DMS 273 treated with DMSO at 0.1 percent for 48 hours (cell line): Measurements from ENCODE around the gene TEX52.
A peak's percentile ranks its signal among the peaks of the same experiment; 100 is the strongest.
"Not testable (repeated sequence)": the region's sequence is repeated elsewhere in the genome, so short reads cannot be mapped to it uniquely, and the experiment has no call there.

ENCODE experiments used
- DNase-seq: peaks from one replicate; lab custom pipeline; 2025; lab: John Stamatoyannopoulos, UW

The TEX52 gene

DNA sequence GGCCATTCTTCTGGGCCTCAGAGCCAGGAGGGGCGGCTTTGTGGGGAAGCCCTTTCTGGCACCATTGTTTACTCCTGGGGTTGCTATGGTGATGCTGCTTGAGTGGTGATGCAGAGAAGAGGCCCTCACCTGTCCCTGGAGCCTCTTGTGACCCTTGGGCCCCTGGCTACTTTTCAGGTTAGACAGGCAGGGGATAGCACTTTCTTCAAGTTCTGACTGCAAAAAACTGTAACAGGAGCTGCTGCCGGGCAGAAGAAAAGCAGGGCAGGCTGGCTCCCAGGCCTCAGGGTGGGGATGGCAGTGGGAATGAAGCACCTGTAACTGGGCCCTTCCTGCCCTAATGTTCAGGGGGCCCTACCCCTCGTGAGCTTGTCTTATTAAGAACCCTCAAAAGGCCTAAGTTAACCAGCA, at the start of gene TEX52:
TSS of gene TEX52 (minus strand) at position 19 of the 411 bp plus-strand sequence. CDS start at position 6, 13 bp downstream.
- no peak for DNase-seq

DNA sequence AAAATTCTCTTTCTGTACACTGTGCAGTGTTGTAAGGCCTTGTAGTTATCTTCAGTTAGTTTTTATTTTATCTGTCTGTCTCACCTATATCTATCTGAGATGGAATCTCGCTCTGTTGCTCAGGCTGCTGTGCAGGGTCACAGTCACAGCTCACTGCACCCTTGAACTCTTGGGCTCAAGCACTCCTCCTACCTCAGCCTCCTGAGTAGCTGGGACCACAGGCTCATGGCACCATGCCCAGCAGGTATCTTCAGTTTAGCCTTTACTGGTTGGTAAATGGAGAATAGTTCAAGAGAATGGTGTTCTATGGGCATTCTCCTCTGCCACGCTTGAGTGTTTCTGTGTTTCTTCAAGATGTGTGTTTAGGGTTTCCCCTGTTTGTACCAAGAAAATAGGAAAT, 47.4 kb upstream of the TEX52 start:
- DNase-seq, result no peak

DNA sequence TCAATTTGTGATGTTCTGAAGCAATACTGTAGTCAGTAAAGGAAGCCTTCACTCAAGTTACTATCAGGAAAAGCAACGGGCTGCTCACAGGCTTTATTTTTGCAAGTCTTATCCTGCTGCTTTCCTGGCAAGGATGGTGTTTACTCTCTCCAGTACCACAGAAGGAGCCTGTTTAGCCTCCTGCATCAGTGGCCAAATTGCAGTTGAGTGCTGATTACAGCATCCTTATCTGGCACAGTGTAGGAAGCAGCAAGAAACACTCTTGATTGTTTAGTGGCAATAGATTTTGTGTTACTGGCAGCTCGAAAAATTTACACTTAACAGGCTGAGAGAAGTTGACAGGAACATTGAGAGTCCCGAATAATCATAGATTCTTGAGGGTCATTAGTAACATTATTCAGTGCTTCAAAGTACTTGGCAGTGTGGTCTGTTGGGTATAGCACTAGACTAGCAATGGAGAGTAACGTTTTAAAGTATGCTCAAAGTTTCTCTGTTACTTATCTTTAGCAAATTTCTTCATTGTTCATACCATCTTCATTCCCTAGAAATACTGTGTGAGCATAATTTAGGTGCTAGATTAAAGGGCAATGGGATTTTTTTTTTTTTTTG, 45.5 kb upstream of the TEX52 start:
- DNase-seq, result no peak

DNA sequence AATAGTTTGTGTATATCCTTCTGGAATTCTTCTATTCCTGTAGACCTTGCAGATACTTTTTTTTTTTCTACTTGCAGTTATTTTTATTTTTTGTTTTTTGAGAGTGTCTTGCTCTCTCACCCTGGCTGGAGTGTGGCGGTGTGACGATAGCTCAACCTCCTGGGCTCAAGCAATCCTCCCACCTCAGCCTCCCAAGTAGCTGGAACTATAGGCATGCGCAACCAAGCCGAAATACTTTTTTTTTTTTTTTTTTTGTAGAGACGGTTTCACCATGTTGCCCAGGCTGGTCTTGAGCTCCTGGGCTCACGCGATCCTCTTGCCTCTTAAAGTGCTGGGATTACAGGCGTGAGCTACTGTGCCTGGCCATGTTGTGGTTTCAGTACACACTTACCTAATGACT, 43.8 kb upstream of the TEX52 start:
- DNase-seq, result no peak

DNA sequence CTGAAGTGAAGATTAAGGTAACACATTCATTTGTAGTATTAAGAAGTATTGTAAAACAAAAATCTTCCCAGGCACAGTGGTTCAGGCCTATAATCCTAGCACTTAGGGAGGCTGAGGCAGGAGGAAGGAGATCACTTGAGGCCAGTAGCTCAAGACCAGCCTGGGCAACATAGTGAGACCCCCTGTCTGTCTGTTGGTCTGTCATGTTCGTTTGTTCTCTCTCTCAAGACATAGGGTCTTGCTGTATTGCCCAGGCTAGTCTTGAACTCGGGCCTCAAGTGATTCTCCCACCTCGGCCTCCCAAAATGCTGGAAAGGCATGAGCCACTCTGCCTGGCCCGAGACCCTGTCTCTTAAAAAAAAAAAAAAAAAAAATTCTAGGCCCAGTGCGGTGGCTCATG, 40.6 kb upstream of the TEX52 start:
- no peak for DNase-seq

DNA sequence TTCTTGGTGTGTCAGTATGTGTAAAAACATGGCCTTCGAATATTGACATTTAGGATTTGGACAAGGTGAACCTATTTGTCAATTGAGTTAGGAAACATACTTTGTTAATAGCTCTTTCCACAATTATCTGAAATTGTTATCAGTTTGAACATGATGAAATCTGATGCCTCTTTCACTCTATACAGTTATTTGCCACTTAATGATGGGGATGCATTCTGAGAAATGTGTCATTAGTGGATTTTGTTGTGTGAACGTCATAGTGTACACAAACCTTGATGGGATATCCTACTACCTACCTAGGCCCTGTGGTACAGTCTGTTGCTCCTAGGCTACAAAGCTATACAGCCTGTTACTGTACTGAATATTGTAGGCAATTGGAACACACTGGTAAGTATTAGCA, 38.7 kb upstream of the TEX52 start:
- DNase-seq, result no peak

DNA sequence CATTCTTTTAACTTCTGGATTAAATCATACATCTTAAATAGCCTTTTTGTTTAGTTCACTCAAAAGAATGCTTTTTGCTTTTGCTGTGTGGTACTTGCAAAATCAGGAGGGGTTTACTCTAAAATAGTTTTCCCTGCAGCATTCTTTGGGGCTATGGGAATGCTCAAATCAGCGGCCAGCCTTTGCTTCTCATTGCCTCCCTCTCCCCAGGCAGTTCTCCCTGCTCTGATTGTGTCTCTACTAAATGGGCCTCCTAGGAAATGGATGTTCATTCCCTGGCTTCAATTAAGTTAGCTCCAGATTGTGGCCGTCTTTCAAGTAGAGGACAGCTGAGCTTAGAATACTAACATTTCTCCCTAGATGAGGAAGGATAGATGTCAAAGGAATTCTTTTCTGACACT, 38.2 kb upstream of the TEX52 start:
- DNase-seq, result no peak

DNA sequence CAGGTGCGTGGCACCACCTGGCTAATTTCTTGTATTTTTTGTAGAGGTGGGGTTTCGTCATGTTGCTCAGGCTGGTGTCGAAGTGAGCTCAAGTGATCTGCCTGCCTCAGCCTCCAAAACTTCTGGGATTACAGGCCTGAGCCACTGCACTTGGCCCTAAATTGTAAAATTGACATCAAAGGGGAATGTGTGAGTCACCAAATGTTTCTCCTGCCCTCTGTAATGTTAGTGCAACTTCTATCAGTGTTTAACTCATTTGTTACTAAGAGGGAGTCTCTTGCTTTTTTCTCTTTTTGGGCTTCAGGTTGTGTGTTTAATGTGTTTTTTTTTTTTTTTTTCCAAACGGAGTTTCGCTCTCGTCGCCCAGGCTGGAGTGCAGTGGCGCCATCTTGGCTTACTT, 36.2 kb upstream of the TEX52 start:
- no peak for DNase-seq

DNA sequence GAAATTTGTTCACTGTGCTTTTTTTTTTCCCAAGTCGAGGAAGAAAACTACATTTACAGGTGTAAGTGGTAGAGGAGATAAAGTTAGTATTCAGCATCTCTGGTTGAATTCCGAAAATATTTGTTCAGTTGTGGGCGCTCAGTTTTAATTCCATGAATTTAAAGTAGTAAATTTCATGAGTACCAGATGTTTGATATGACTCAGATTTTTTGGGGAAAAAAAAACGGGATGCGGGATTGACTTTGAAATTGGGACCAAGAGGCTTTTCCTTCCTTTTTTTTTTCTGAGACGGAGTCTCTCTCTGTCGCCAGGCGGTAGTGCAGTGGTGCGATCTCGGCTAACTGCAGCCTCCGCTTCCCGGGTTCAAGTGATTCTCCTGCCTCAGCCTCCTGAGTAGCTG, 35.4 kb upstream of the TEX52 start:
- DNase-seq, result no peak

DNA sequence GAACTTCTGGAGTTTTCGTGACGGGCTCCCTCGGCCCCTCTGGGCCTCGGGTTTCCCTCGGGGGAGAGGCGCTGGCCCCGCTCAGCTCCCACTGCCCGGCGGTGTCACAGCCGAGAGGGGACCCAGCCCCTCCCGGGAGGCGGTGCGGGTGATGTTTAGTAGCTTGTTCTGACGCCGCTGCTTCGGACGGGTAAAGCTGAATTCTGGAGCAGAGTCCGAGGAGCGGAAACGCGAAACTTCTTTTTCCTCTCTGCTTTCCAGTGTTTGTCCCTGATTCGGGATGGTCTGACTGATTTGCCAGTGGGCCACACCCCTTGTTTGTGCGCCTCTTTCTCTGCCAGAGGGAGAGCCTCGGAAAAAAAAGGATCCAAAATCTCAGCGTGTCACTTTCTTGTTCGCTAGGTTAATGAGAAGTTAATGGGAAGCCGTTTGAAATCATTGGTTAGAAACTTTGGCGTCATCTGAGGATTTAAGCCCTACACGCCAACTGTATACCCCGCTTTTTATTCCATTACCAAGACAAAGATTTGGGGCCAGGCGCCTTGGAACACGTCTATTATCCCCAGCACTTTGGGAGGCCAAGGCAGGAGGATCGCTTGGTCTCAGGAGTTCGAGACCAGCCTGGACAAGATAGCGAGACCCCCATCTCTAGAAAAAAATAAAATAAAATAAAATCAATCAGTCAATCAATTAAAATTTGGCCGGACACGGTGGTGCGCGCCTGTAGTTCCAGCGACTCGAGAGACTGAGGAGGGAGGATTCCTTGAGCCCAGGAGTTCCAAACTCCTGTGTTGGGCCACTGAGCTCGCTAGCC, 34.6 kb upstream of the TEX52 start:
- peak; percentile 16 for DNase-seq

DNA sequence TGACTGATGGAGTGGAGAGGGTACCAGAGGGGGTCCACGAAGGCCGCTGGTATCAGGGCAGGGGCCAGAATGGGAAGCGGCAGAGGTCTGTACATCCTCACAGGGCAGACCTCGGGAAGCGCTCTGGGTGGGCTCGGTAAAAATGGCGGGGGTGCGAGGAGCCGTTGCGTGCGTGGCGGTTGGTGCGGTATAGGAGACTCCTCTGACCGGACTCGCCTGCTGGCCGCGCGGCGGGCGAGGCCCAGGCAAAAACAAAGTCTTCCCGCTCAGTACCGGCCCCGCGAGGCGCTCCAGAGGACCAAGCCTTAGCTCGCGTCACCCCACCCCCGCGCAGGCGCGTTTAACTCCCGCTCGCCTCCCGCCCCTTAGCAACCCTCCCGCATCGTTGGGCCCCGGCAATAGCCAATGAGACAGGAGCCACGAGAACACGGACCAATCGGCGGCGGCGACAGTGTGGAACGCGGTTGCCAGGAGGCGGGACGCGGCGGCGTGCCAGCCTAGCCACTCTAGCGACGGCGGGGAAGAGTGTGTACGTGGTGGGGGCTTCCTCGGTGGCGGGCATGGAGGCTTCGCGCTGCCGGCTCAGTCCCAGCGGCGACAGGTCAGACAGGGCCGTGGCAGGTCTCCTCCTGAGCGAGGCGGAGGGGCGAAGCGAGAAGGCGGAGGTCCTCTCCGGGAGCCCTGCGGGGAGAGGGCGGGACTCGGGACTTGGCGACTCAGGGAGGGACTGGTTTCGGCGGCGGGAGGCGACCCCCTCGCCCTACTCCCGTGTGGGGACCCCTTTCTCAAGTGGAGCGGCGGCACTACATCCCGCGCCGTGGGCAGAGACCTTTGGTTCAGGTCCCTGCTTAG, 33.8 kb upstream of the TEX52 start, which contains the start of gene TULP3:
TSS of gene TULP3 (plus strand) at position 504 of the 852 bp plus-strand sequence. CDS start at position 561, 57 bp downstream.
- DNase-seq, result peak; percentile 93

DNA sequence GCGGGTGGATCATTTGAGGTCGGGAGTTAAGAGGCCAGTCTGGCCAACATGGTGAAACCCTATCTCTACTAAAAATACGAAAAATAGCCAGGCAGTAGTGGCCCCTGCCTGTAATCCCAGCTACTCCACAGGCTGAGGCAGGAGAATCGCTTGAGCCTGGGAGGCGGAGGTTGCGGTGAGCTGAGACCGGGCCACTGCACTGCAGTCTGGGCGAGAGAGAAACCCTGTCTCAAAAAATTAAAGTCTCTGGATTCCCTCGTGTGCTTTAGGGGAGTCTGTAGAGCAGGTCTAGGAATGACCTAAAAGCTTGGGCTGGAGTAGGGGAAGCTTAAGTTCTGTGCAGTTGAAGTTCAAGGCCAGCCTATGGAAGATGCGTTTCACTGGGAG, 33.2 kb upstream of the TEX52 start:
- no peak for DNase-seq

DNA sequence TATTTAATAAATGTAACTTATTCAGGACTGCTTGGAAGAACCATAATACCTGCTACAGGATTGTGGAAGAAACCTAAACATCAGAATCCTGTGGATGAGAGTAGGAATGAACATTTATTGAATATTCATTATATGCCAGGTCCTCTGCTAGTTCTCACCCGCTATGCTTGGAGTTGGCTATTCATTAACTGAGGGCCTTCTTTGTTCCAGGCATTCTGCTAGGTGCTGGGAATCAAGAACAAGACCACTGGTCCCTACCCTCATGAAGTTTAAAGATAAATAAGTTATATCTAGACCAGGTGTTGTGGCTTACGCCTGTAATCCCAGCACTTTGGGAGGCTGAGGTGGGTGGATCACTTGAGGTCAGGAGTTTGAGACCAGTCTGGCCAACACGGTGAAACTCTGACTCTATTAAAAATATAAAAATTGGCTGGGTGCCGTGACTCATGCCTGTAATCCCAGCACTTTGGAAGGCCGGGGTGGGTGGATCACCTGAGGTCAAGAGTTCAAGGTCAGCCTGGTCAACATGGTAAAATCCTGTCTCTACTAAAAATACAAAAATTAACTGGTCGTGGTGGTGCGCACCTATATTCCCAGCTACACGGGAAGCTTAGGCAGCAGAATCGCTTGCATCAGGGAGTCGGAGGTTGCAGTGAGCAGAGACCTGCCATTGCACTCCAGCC, 30.1 kb upstream of the TEX52 start:
- no peak for DNase-seq

DNA sequence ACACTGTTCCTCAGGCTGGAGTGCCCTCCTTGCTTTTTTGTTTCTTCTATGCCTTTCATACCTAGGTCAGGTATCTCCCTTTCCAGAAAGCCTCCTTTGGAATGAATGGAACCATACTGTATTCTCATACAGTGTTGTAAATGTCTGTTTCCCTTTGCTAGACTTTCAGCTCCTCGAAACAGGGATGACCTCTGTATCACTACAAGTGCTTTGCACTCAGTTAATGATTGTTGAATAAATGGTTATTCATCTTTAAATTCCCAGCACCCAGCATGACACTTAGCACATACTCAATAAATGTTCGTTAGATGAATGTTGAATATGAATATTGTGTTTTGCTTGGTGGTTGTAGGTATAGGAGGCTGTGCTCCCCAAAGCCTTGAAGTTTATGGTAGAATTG, 28.0 kb upstream of the TEX52 start:
- DNase-seq, result no peak

DNA sequence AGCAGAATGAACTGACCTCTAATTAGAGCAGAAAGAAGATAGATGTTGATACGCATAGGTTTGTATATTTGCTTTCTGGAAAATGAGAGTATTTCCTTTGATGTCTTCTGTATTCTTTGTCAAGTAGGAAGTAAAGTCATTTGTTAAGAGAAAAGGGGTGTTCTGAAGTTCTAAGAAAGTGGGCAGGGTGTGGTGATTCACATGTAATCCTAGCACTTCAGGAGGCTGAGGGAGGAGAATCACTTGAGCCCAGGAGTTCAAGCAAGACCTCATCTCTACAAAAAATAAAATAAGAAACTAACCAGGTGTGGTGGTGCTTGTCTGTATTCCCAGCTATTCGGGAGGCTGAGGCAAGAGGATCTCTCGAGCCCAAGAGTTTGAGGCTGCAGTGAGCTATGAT, 23.0 kb upstream of the TEX52 start:
- no peak for DNase-seq

DNA sequence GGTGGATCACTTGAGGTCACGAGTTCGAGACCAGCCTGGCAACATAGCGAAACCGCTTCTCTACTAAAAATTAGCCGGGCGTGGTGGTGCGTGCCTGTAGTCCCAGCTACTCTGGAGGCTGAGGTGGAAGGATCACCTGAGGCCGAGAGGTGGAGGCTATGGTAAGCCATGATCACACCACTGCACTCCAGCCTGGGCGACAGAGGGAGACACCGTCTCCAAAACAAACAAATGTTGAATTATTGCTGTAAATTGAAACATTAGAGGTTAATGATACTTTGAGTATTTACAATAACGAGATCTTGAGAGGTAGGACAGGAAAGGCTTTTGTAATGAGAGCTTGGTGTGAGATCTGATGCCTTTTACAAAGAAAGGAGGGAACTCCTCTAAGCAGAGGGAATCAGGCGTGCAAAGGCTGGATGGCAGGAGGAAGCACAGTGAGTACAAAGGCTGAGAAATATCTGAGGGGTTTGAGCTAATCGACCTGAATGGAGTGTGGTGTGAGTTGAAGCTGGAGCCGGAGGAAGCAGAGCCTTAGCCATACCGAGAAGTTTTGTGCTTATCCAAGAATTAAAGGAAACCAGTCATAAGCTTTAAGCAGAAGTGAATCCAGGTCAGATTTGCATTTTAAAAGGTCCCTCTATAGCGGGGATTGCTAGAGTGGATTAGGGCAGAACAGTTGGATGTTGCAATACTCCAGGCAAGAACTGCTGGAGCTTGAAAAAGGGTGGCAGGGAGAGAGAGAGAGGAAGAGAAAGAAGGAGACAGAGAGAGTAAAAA, 21.3 kb upstream of the TEX52 start:
- no peak for DNase-seq

DNA sequence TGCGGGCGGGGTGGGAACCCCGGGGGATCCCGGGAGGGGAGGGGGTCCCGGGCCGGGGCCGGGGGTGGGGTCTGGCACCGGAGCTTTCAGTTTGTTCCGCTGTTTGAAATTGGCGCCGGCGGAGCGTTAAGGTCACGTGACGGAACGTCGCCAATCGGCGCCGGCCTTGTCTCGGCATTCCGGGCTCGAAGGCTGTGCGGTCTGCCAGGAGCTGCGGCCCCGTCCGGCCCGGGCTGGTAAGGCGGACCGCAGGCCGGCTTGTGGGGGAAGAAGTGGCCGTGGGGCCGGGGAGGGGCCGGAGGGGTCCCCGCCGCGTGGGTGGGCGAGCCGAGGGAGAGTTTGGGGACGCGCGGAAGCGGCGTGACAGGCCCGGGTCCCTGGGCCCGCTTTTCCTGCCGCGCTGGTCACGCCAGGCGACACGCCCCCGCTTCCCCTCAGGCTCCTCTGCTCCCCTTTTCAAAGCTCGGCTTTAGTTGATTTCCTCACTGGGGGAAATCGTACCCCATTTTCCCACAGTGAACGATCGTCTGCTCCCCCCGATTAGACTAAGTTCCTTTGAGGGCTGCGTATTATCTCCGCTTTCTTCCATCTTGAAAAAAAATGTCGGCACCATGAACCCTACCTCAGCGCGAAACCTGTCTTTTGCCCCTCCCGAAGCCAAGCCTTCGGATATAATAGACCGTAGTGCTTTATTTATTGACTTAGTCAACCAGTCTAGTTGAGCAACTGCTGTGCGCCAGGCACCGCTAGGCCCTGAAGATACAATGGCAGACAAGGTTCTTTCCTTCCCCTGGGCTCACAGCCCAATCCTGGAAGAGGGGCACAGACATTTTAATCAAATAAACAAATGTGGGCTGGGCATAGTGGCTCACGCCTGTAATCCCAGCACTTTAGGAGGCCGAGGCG, 20.5 kb upstream of the TEX52 start, which contains the start of the genes FOXM1 and RHNO1:
TSS of gene FOXM1 (minus strand) at position 128 of the 906 bp plus-strand sequence. CDS start 2,696 bp downstream, outside the sequence.
TSS of gene RHNO1 (plus strand) at position 177 of the 906 bp plus-strand sequence. CDS start 8,144 bp downstream, outside the sequence.
- peak; percentile 13 for DNase-seq

DNA sequence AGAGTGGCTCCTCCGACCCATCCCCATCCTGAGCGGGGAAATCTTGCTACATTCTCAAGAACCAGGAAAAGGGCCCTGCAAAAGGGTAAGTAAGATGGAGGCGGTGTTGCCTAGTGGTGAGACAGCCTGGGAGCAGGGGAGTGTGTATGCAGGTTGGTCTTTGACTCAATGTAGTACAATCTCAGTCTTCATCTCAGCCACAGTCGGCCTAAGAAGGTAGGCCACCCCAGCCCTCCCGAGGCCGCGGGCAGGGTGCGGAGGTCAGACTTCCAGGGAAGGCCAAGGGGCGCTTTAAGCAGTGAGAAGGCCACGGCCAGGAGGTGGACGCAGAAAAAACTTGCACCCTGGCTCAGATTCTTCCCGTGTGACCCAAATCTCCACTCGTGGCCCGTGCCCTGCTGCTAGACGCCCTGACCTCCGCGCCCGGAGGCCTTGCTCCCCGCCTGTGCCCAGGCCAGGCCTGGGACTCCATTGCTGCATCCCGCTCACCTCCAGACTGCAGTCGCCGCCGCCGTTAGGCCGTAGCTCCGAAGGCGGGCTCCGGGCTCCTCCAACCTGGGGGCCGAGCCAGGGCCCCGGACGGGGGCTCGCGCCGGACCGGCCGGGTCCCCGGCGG, 19.7 kb upstream of the TEX52 start:
- no peak for DNase-seq

DNA sequence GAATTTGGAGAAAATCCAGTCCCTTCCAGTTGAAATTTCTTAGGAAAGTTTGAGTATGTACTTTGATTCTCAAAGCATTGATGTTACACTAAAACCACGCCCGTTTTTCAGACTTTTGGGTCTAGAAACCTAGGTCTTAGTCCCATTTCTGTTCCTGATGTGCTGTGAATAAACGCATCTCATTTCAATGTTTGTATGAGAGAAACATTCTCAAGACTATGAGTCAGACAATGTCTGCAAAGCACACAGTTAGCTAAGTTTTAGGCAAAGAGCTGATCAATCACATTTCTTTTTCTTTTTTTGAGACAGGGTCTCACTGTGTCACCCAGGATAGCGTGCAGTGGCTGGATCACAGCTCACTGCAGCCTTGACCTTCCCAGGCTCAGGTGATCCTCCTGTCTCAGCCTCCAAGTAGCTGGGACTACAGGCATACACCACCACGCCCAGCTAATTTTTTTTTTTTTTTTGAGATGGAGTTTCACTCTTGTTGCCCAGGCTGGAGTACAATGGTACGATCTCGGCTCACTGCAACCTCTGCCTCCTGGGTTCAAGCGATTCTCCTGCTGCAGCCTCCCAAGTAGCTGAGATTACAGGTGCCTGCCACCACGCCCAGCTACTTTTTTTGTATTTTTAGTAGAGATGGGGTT, 12.3 kb upstream of the TEX52 start:
- not testable (repeated sequence) for DNase-seq
